Measurements from ENCODE around the gene EFCAB6. TPM values are rescaled to one million over a fixed set of nuclear protein-coding genes. Genes with fewer than 3 reads are reported as not detected.

EFCAB6 gene
- total and polyA plus RNA-seq, 2 of the 13 experiments (the other 11 are each of a cell fraction or from before 2014, with no cell fraction given): not detected

DNA sequence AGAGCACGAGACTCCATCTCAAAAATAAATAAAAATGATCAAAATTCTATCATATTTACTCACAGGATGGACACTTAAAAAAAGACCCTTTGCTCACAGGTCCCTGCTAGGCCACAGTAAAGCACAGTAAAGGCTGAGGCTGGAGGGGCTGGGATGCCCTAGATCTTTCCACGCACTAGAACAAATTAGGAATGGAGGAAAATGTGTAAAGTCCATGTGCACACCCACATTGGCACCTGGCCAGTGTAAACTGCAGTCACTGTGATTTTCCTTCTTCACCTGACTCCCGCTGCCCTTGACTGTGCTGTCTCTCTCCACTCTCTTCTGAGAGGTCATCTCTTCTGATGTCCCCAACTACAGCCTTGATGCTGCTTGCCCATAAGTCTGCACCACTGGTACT is 195.5 kb downstream of the EFCAB6 start (continued):
- TF ChIP-seq, protein P1, sequence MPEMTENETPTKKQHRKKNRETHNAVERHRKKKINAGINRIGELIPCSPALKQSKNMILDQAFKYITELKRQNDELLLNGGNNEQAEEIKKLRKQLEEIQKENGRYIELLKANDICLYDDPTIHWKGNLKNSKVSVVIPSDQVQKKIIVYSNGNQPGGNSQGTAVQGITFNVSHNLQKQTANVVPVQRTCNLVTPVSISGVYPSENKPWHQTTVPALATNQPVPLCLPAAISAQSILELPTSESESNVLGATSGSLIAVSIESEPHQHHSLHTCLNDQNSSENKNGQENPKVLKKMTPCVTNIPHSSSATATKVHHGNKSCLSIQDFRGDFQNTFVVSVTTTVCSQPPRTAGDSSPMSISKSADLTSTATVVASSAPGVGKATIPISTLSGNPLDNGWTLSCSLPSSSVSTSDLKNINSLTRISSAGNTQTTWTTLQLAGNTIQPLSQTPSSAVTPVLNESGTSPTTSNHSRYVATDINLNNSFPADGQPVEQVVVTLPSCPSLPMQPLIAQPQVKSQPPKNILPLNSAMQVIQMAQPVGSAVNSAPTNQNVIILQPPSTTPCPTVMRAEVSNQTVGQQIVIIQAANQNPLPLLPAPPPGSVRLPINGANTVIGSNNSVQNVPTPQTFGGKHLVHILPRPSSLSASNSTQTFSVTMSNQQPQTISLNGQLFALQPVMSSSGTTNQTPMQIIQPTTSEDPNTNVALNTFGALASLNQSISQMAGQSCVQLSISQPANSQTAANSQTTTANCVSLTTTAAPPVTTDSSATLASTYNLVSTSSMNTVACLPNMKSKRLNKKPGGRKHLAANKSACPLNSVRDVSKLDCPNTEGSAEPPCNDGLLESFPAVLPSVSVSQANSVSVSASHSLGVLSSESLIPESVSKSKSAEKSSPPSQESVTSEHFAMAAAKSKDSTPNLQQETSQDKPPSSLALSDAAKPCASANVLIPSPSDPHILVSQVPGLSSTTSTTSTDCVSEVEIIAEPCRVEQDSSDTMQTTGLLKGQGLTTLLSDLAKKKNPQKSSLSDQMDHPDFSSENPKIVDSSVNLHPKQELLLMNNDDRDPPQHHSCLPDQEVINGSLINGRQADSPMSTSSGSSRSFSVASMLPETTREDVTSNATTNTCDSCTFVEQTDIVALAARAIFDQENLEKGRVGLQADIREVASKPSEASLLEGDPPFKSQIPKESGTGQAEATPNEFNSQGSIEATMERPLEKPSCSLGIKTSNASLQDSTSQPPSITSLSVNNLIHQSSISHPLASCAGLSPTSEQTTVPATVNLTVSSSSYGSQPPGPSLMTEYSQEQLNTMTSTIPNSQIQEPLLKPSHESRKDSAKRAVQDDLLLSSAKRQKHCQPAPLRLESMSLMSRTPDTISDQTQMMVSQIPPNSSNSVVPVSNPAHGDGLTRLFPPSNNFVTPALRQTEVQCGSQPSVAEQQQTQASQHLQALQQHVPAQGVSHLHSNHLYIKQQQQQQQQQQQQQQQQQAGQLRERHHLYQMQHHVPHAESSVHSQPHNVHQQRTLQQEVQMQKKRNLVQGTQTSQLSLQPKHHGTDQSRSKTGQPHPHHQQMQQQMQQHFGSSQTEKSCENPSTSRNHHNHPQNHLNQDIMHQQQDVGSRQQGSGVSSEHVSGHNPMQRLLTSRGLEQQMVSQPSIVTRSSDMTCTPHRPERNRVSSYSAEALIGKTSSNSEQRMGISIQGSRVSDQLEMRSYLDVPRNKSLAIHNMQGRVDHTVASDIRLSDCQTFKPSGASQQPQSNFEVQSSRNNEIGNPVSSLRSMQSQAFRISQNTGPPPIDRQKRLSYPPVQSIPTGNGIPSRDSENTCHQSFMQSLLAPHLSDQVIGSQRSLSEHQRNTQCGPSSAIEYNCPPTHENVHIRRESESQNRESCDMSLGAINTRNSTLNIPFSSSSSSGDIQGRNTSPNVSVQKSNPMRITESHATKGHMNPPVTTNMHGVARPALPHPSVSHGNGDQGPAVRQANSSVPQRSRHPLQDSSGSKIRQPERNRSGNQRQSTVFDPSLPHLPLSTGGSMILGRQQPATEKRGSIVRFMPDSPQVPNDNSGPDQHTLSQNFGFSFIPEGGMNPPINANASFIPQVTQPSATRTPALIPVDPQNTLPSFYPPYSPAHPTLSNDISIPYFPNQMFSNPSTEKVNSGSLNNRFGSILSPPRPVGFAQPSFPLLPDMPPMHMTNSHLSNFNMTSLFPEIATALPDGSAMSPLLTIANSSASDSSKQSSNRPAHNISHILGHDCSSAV (CRISPR knock-in tag; IDR thresholded peaks at IDR 0.05; ENCODE audit: borderline replicate concordance): no peak
- TF ChIP-seq KLF16 (CRISPR knock-in tag; IDR thresholded peaks at IDR 0.05) (no peak), SMYD3 (CRISPR knock-in tag; IDR thresholded peaks at IDR 0.05) (no peak), ZNF251 (CRISPR knock-in tag; IDR thresholded peaks at IDR 0.05) (no peak), TARDBP (CRISPR knock-in tag; IDR thresholded peaks at IDR 0.05) (no peak), TSC22D2 (CRISPR knock-in tag; IDR thresholded peaks at IDR 0.05; ENCODE audit: borderline replicate concordance) (no peak), HNF4A (CRISPR knock-in tag; IDR thresholded peaks at IDR 0.05) (peak; percentile 74), EP300 (IDR thresholded peaks at IDR 0.05; ENCODE audit: low read depth in 2 of 2, low read length in 2 of 2) (no peak), EP300 (CRISPR knock-in tag; IDR thresholded peaks at IDR 0.05; ENCODE audit: borderline replicate concordance) (no peak), ZBTB1 (CRISPR knock-in tag; IDR thresholded peaks at IDR 0.05; ENCODE audit: borderline replicate concordance) (no peak), CREM (IDR thresholded peaks at IDR 0.05) (no peak), CREM (CRISPR knock-in tag; IDR thresholded peaks at IDR 0.05) (no peak), RFX5 (IDR thresholded peaks at IDR 0.05; ENCODE audit: low read depth, low read length) (no peak), RELA (CRISPR knock-in tag; IDR thresholded peaks at IDR 0.05) (no peak), KDM4B (CRISPR knock-in tag; IDR thresholded peaks at IDR 0.05) (no peak), ZNF143 (CRISPR knock-in tag; IDR thresholded peaks at IDR 0.05) (no peak), SP1 (IDR thresholded peaks at IDR 0.05) (no peak), SP1 (CRISPR knock-in tag; IDR thresholded peaks at IDR 0.05) (0 out of 2 replicates have a peak, but pooled peaks have one; percentile 27)
- TF ChIP-seq, protein P2, sequence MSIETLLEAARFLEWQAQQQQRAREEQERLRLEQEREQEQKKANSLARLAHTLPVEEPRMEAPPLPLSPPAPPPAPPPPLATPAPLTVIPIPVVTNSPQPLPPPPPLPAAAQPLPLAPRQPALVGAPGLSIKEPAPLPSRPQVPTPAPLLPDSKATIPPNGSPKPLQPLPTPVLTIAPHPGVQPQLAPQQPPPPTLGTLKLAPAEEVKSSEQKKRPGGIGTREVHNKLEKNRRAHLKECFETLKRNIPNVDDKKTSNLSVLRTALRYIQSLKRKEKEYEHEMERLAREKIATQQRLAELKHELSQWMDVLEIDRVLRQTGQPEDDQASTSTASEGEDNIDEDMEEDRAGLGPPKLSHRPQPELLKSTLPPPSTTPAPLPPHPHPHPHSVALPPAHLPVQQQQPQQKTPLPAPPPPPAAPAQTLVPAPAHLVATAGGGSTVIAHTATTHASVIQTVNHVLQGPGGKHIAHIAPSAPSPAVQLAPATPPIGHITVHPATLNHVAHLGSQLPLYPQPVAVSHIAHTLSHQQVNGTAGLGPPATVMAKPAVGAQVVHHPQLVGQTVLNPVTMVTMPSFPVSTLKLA (IDR thresholded peaks at IDR 0.05): 0 out of 2 replicates have a peak, but pooled peaks have one; percentile 9

Measured in HepG2 (cell line).